Ascending aorta (tissue), 2 donors: Measurements from ENCODE around the gene BROX. TPM values are rescaled to one million over a fixed set of nuclear protein-coding genes. Genes with fewer than 3 reads are reported as not detected.
"Not testable (repeated sequence)": the region's sequence is repeated elsewhere in the genome, so short reads cannot be mapped to it uniquely, and the experiment has no call there.

Experiments used
- DNase-seq, 2 donors: peaks; one replicate each; pipeline ENCODE4 v3.0.0-alpha.2; 2019; ENCODE audit warnings: low spot score in 2 of 2
- H3K27ac ChIP-seq, 2 donors: fragments of 200-600 bp; sonication (generic); one replicate each; pipeline ENCODE4 v1.5.1; 2016 to 2017; ENCODE audit warnings: mild to moderate bottlenecking in 1 of 2
- H3K27me3 ChIP-seq: fragments of 200-600 bp; sonication (generic); one replicate; pipeline ENCODE4 v1.5.1; 2017
- H3K36me3 ChIP-seq, 2 donors: fragments of 200-600 bp; sonication (generic); one replicate each; pipeline ENCODE4 v1.5.1; 2016
- H3K4me1 ChIP-seq, 2 donors: fragments of 200-600 bp; sonication (generic); one replicate each; pipeline ENCODE4 v1.5.1; 2016 to 2017; ENCODE audit warnings: mild to moderate bottlenecking in 1 of 2
- H3K4me3 ChIP-seq, 2 donors: fragments of 200-600 bp; sonication (generic); one replicate each; pipeline ENCODE4 v1.5.1; 2016 to 2017; ENCODE audit warnings: mild to moderate bottlenecking in 1 of 2
- H3K9me3 ChIP-seq, 2 donors: fragments of 200-600 bp; sonication (generic); one replicate each; pipeline ENCODE4 v1.5.1; 2016
- CTCF ChIP-seq, 3 experiments: fragments of 200-600 bp in 2 of 3; fragments of 450-650 bp in 1 of 3; sonication (generic) in 2 of 3; IDR thresholded peaks; one replicate each; pipeline ENCODE4 v1.5.1; 2016 to 2019; ENCODE audit warnings: antibody characterized with exemption in 3 of 3, mild to moderate bottlenecking in 1 of 3, moderate library complexity in 1 of 3
- intact Hi-C: fragments of 100-400 bp; cut with DNase I; formaldehyde crosslinking; loops from one replicate; pipeline ENCODE4 v1.15.1; 2023
- total RNA-seq: library from RNA; depleted of rRNA; stranded (reverse); fragments of >200 nt; gene quantifications from one replicate; pipeline ENCODE4 v1.1.0, GENCODE V29; 2016

BROX gene
- total RNA-seq, 1 donor from 2014 or later: 27.5 TPM

- Histone ChIP-seq H3K9me3 (no peaks in the 10 kb centered on the region), H3K4me3 (no peak overlapping the region), H3K27me3 (no peaks in the 10 kb centered on the region), H3K36me3 (peaks cover 45 to 58% of the 10 kb centered on the region in 2 donors), H3K4me1 (no peaks in the 10 kb centered on the region), H3K27ac (no peak overlapping the region)
- DNase-seq: no peak
- TF ChIP-seq CTCF (IDR thresholded peaks at IDR 0.05): no peak
- intact Hi-C loops: loop anchor here (10.0 kb wide), 1 partner anchor 950 kb away; no protein-coding TSS in a partner anchor
Measured at GRCh38 chr1:222734740-222735139, 22.4 kb downstream of the BROX start.

GRCh38 chr1:222736470-222736869 lies 24.1 kb downstream of the BROX start:
- Histone ChIP-seq H3K36me3 (peaks cover 32 to 41% of the 10 kb centered on the region in 2 donors), H3K9me3 (no peaks in the 10 kb centered on the region), H3K27me3 (no peaks in the 10 kb centered on the region), H3K4me1 (no peaks in the 10 kb centered on the region), H3K27ac (no peak overlapping the region), H3K4me3 (no peak overlapping the region)
- intact Hi-C loops: loop anchor here (2.0 to 10.0 kb wide), 2 partner anchors 56 to 948 kb away; no protein-coding TSS in a partner anchor
- no peak for DNase-seq
- TF ChIP-seq CTCF (IDR thresholded peaks at IDR 0.05): no peak

GRCh38 chr1:222736972-222737371 lies 24.6 kb downstream of the BROX start, which contains the start of gene FAM177B:
FAM177B (plus strand) TSS chr1:222737202; CDS start chr1:222746546, 9,344 bp downstream.
- H3K27ac ChIP-seq: no peak within 1 kb of the TSS
- intact Hi-C loops: loop anchor here (2.0 to 10.0 kb wide), 2 partner anchors 56 to 948 kb away; no protein-coding TSS in a partner anchor
- peaks cover 27 to 36% of the 10 kb centered on the region in 2 donors for H3K36me3 ChIP-seq
- H3K4me1 ChIP-seq: no peaks in the 10 kb centered on the region
- H3K9me3 ChIP-seq: no peaks in the 10 kb centered on the region
- H3K27me3 ChIP-seq: no peaks in the 10 kb centered on the region
- DNase-seq: no peak
- H3K4me3 ChIP-seq: no peak within 1 kb of the TSS
- no peak for TF ChIP-seq CTCF (IDR thresholded peaks at IDR 0.05)

GRCh38 chr1:222739465-222739864 lies 27.1 kb downstream of the BROX start:
- Histone ChIP-seq H3K4me1 (no peaks in the 10 kb centered on the region), H3K4me3 (no peak overlapping the region), H3K9me3 (no peaks in the 10 kb centered on the region), H3K27ac (no peak overlapping the region), H3K36me3 (peaks cover 8 to 11% of the 10 kb centered on the region in 2 donors), H3K27me3 (no peaks in the 10 kb centered on the region)
- intact Hi-C loops: loop anchor here (10.0 kb wide), 1 partner anchor 945 kb away; no protein-coding TSS in a partner anchor
- DNase-seq: no peak
- TF ChIP-seq CTCF (IDR thresholded peaks at IDR 0.05): no peak

GRCh38 chr1:222739929-222740328 lies 27.6 kb downstream of the BROX start:
- no peaks in the 10 kb centered on the region for H3K27me3 ChIP-seq
- no peak overlapping the region for H3K4me3 ChIP-seq
- H3K36me3 ChIP-seq: peaks cover 4 to 6% of the 10 kb centered on the region in 2 donors
- no peaks in the 10 kb centered on the region for H3K4me1 ChIP-seq
- TF ChIP-seq CTCF (IDR thresholded peaks at IDR 0.05): no peak
- H3K27ac ChIP-seq: no peak overlapping the region
- intact Hi-C loops: loop anchor here (10.0 kb wide), 1 partner anchor 945 kb away; no protein-coding TSS in a partner anchor
- no peaks in the 10 kb centered on the region for H3K9me3 ChIP-seq
- no peak for DNase-seq

- H3K4me3 ChIP-seq, H3K4me1 ChIP-seq, intact Hi-C loops, DNase-seq, H3K27ac ChIP-seq, H3K36me3 ChIP-seq, H3K27me3 ChIP-seq, H3K9me3 ChIP-seq: not testable (repeated sequence)
Measured at GRCh38 chr1:222741630-222742457, 29.5 kb downstream of the BROX start.
